IPS-15b (cell line): Measurements from ENCODE around the gene KLHL2.
"Not testable (repeated sequence)": the region's sequence is repeated elsewhere in the genome, so short reads cannot be mapped to it uniquely, and the experiment has no call there.

Experiments used
- H3K27me3 ChIP-seq: one replicate; pipeline ENCODE4 v1.6.1; 2013; ENCODE audit warnings: low read length; ENCODE audit not compliant: control insufficient read depth, insufficient read depth
- H3K36me3 ChIP-seq: one replicate; pipeline ENCODE4 v1.6.1; 2013; ENCODE audit warnings: low read length; ENCODE audit not compliant: control insufficient read depth, insufficient read depth
- H3K4me1 ChIP-seq: one replicate; pipeline ENCODE4 v1.6.1; 2013; ENCODE audit warnings: mild to moderate bottlenecking, low read length; ENCODE audit not compliant: control insufficient read depth, insufficient read depth
- H3K4me3 ChIP-seq: one replicate; pipeline ENCODE4 v1.5.1; 2013; ENCODE audit warnings: low read depth, low read length
- H3K9ac ChIP-seq: one replicate; pipeline ENCODE4 v1.6.1; 2013; ENCODE audit warnings: low read depth, mild to moderate bottlenecking, low read length
- H3K9me3 ChIP-seq: one replicate; pipeline ENCODE4 v1.6.1; 2013; ENCODE audit warnings: mild to moderate bottlenecking, low read length; ENCODE audit not compliant: control insufficient read depth, insufficient read depth

Gene KLHL2, protein sequence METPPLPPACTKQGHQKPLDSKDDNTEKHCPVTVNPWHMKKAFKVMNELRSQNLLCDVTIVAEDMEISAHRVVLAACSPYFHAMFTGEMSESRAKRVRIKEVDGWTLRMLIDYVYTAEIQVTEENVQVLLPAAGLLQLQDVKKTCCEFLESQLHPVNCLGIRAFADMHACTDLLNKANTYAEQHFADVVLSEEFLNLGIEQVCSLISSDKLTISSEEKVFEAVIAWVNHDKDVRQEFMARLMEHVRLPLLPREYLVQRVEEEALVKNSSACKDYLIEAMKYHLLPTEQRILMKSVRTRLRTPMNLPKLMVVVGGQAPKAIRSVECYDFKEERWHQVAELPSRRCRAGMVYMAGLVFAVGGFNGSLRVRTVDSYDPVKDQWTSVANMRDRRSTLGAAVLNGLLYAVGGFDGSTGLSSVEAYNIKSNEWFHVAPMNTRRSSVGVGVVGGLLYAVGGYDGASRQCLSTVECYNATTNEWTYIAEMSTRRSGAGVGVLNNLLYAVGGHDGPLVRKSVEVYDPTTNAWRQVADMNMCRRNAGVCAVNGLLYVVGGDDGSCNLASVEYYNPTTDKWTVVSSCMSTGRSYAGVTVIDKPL

DNA sequence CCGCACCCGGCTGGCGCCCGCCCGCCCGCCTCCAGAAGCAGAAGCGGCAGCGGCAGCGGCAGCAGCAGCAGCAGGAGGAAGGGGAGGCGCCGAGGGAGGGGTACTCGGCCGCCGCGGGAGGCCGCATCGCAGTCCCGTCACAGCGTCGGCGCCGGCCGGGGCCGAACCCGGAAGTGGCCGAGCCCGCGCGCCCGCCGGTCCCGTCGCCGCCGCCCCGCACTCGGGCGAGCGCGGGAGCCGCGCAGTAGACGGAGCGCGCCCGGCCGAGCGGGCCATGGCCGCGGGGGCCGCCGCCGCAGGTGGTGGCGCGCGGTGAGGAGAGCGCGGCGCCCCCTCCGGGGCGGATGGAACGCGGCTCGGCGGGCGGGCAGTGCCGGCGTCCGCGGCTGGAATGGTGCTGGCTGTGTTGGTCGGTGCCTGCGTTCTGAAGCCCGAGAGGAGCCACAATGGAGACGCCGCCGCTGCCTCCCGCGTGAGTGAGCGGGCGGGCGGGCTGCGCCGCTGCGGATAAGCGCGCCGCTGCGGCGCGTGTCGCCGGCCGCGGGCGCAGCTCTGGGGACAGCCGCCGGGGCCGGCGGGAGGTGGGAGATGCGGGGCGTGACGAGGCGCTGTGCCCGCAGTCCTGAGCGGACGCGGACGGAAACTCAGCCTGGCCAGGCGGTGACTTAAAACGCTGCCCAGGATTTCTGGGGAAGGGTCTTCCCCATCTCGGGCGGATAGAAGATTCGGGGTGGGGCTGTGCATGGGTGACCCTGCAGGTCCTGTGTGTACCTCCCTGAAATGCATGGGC lies at the start of gene KLHL2:
KLHL2 (plus strand) TSS at position 131 of the 790 bp plus-strand sequence; CDS start at position 447, 316 bp downstream.
- Histone ChIP-seq H3K36me3 (no peaks in the 10 kb centered on the region), H3K9me3 (no peaks in the 10 kb centered on the region), H3K4me3 (peak within 1 kb of the TSS; percentile 95), H3K4me1 (peaks cover 10% of the 10 kb centered on the region), H3K27me3 (peaks cover 21% of the 10 kb centered on the region), H3K9ac (peak within 1 kb of the TSS; percentile 58)

DNA sequence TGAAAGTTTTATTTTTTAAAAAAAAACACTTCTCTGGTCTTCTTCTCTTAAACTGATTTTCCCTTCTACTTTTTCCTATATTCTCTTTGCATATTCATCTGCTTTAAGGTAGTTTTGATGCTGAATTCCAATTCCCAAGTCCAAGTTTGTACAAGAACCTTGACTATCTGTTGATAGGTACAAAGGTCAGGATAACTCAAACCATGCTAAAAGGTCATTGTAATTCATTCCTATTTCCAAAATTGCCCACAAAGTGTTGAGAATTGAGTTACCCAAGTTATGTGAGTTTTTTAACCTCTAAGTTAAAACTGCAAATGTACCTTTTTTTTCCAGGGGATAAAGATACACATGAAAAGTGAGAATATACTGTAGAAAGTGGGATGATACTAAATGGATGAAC lies 48.6 kb upstream of the KLHL2 start:
- H3K4me1 ChIP-seq: no peaks in the 10 kb centered on the region
- H3K27me3 ChIP-seq: no peaks in the 10 kb centered on the region
- no peaks in the 10 kb centered on the region for H3K36me3 ChIP-seq
- H3K4me3 ChIP-seq: no peak overlapping the region
- H3K9me3 ChIP-seq: no peaks in the 10 kb centered on the region
- H3K9ac ChIP-seq: no peak overlapping the region

DNA sequence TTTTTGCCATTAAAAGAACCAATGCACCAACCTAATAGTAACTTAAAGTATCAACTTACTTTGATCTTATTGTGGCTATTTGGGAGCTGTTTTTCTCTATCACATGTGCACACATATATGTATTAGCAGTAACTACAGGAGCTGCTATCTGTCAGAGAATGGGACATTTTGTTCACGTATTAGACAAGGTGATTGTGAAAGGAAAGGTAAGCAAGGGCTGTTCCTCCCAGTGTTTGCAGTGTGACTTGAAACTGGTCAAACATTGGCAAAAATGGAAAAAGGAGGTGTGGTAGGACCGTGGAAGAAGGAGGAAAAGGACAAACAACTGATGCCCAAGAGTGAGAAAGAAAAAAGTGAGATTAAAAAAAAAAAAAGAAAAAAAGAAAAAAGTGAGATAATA lies 43.1 kb upstream of the KLHL2 start:
- Histone ChIP-seq H3K4me1 (no peaks in the 10 kb centered on the region), H3K27me3 (no peaks in the 10 kb centered on the region), H3K9me3 (no peaks in the 10 kb centered on the region), H3K4me3 (no peak overlapping the region), H3K36me3 (no peaks in the 10 kb centered on the region), H3K9ac (no peak overlapping the region)

DNA sequence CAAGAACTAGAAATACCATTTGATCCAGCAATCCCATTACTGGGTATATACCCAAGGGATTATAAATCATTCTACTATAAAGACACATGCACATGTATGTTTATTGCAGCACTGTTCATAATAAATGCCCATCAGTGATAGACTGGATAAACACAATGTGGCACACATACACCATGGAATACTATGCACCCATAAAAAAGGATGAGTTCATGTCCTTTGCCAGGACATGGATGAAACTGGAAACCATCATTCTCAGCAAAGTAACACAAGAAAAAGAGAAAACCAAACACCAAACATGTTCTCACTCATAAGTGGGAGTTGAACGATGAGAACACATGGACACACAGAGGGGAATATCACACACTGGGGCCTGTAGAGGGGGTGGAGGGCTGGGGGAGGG lies 40.5 kb upstream of the KLHL2 start:
- not testable (repeated sequence) for H3K9me3 ChIP-seq, H3K4me3 ChIP-seq, H3K4me1 ChIP-seq, H3K36me3 ChIP-seq, H3K9ac ChIP-seq, H3K27me3 ChIP-seq

DNA sequence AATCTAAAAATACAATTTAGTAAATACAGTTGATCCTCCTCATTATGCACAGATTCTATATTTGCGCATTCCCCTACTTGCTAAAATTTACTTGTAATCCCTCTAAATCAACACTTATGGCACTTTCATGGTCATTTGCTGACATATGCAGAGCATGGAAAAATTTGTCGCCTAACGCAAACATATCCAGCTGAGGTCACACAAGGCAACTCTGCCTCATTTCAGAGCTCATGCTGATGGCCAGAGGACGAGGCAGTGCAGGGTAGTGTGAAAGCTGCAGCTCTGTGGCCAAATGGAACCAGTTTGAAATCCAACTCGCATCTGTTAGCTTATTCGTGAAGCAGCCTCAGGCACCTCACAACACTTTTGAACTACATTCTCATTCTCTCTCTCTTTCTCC lies 39.7 kb upstream of the KLHL2 start:
- H3K36me3 ChIP-seq: no peaks in the 10 kb centered on the region
- H3K9me3 ChIP-seq: no peaks in the 10 kb centered on the region
- H3K4me1 ChIP-seq: no peaks in the 10 kb centered on the region
- H3K9ac ChIP-seq: no peak overlapping the region
- H3K27me3 ChIP-seq: no peaks in the 10 kb centered on the region
- no peak overlapping the region for H3K4me3 ChIP-seq

DNA sequence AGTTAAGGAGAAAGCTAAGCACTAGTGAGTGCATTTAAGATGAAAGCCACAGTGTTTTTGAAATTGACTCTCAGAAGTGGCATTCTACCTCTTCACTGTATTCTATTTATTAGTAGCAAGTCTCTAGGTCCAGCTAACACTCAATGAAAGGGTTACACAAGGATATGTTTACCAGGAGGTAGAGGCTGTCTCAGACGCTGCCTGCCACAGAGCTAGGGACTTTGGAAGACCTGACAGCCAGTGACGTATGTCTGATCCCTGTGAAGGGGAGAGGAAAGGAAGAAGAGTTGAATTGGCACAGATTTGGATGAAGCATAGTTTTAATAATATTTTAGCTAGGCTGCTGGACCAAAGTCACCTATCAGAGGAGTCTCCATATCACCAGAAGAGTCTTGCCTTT lies 36.5 kb upstream of the KLHL2 start:
- Histone ChIP-seq H3K27me3 (no peaks in the 10 kb centered on the region), H3K4me3 (no peak overlapping the region), H3K9ac (no peak overlapping the region), H3K4me1 (no peaks in the 10 kb centered on the region), H3K9me3 (no peaks in the 10 kb centered on the region), H3K36me3 (no peaks in the 10 kb centered on the region)

DNA sequence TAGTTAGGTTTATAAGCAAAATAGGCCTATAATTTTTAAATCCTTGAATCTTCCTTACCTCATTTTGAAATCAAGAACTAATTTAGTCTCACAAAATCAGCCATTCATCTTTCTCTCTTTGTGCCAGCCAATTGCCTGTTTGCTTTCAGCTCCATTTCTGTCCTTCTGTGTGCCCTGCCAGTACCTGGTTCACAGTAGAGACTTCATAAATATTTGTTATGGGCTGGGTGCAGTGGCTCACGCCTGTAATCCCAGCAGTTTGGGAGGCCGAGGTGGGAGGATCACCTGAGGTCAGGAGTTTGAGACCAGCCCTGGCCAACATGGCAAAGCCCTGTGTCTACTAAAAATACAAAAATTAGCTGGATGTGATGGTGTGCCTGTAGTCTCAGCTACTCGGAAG lies 31.9 kb upstream of the KLHL2 start:
- H3K27me3 ChIP-seq, H3K4me3 ChIP-seq, H3K9ac ChIP-seq, H3K4me1 ChIP-seq, H3K9me3 ChIP-seq, H3K36me3 ChIP-seq: not testable (repeated sequence)

DNA sequence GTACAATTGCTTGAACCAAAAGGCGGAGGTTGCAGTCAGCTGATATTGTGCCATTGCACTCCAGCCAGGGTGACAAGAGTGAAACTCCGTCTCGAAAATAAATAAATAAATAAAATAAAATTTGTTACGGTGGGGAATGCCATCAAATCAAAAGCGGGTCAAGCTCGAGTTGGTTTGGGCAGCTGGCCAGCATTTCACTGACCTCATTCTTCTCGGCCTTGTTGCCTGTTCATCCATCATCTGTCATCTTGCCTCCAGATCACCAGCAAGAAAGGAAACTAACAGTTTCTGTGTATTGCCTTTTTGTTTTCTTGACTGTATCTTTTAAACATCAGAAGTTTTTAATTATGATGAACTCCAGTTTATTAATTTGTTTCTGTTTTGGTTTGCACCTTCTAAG lies 31.5 kb upstream of the KLHL2 start:
- Histone ChIP-seq H3K9ac (no peak overlapping the region), H3K36me3 (no peaks in the 10 kb centered on the region), H3K27me3 (no peaks in the 10 kb centered on the region), H3K4me3 (no peak overlapping the region), H3K9me3 (no peaks in the 10 kb centered on the region), H3K4me1 (no peaks in the 10 kb centered on the region)

DNA sequence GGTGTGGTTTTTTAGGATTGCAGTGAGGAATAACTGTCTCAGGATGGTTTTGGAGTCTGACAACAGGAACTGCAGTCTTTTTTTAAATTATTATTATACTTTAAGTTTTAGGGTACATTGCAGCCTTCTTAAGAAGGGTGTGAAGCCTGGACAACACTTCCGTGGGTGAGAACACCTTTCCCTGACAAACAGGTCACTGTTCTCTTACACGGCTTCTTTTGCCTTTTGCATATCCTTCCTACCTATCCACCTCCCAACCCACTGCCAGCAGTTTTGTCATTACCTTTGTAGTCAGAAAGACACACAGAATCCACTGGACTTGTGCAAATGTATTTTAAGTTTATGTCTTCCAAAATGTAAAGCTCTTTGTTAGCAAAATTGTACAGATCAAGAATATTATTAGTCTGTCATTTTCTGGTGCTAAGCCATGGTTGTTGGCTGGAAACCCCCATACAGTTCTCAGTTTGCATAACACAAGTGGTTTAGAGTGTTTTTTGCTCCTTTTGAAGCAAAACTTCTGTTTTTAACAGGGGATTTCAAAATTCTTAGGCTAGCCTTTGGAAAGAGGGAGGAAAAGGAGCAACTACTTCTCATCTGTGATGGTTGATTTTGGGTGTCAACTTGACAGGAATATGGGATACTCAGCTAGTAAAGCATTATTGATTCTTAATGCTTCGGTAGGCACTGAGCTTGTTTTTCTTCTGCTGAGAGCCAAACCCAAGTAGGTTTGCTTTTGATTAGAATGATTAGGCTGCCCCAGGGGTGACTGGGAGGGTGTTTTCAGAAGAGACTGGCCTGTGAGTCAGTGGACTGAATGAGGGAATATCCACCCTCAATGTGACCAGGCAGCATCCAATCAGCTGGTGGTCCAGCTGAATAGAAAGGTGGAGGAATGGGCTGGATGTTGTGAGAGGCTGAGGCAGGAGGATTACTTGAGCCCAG lies 29.4 kb upstream of the KLHL2 start:
- Histone ChIP-seq H3K27me3 (no peaks in the 10 kb centered on the region), H3K9me3 (no peaks in the 10 kb centered on the region), H3K9ac (no peak overlapping the region), H3K4me1 (no peaks in the 10 kb centered on the region), H3K36me3 (no peaks in the 10 kb centered on the region), H3K4me3 (no peak overlapping the region)

DNA sequence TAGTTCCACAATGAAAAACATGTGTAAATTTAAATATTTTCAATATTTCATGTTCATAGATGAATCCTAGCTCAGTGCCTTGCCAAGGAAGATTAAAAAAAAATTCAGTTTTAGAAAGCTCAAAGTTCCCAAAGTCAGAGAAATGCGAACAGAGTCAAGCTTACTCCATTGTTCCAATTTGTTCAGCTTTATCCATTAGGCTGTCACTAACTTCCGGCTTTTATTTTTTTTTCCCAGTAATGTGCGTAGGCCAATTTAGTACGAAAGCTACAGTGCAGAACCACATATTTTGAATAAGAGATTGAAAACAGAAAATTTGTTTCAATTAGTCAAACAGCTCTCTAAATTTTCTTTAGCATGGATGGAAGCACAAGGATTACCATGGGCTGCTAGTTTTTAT lies 23.1 kb upstream of the KLHL2 start:
- H3K36me3 ChIP-seq: no peaks in the 10 kb centered on the region
- H3K4me3 ChIP-seq: no peak overlapping the region
- no peak overlapping the region for H3K9ac ChIP-seq
- peaks cover 2% of the 10 kb centered on the region for H3K4me1 ChIP-seq
- no peaks in the 10 kb centered on the region for H3K27me3 ChIP-seq
- H3K9me3 ChIP-seq: no peaks in the 10 kb centered on the region

DNA sequence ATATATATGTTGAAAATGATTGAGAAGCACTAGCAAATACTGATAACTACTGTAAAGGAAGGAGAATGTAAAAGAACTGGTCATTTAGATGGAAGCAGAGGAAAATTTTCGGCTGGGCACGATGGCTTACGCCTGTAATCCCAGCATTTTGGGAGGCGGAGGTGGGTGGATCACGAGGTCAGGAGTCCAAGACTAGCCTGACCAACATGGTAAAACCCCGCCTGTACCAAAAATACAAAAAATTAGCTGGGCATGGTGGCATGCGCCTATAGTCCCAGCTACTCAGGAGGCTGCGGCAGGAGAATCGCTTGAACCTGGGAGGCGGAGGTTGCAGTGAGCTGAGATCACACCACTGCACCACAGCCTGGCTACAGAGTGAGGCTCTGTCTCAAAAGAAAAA lies 22.4 kb upstream of the KLHL2 start:
- H3K9me3 ChIP-seq, H3K4me3 ChIP-seq, H3K36me3 ChIP-seq, H3K27me3 ChIP-seq, H3K9ac ChIP-seq, H3K4me1 ChIP-seq: not testable (repeated sequence)
